ENCODE measurements around the gene NCKAP5L.
A peak's percentile ranks its signal among the peaks of the same experiment; 100 is the strongest.

Gene NCKAP5L

DNA sequence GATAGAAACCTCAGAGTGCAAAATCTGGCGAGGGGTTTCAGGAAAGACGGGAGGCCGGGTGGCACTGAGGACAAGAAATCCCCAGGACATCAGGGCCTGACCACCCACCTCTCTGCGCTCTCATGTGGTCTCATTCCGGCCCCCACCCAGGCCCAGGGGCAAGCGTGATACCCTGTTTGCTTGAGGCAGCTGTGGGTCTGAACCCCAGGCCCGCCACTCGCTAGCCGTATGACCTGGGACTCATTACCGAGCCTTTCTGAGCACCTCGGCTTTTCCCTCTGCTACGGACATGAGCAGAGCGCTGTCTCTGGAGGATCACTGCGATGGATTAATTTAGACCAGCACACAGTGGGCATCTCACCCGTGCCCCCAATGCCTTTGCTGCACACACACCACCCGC lies 40.2 kb upstream of the NCKAP5L start:
- Histone ChIP-seq H3K27ac (ENCODE audit: poor library complexity, severe bottlenecking) (no peak overlapping the region), H3K36me3 (ENCODE audit: low read depth) (no peaks in the 10 kb centered on the region), H3K27me3 (ENCODE audit: insufficient read depth, poor library complexity, severe bottlenecking) (no peaks in the 10 kb centered on the region), H3K4me1 (ENCODE audit: insufficient read depth, poor library complexity, severe bottlenecking) (peaks cover 4% of the 10 kb centered on the region), H3K9me3 (ENCODE audit: severe bottlenecking) (no peaks in the 10 kb centered on the region), H3K4me3 (ENCODE audit: severe bottlenecking) (no peak overlapping the region)
- DNase-seq (ENCODE audit: low spot score) (no peak), ATAC-seq (ENCODE audit: low read depth) (no peak)
- TF ChIP-seq, protein P1, sequence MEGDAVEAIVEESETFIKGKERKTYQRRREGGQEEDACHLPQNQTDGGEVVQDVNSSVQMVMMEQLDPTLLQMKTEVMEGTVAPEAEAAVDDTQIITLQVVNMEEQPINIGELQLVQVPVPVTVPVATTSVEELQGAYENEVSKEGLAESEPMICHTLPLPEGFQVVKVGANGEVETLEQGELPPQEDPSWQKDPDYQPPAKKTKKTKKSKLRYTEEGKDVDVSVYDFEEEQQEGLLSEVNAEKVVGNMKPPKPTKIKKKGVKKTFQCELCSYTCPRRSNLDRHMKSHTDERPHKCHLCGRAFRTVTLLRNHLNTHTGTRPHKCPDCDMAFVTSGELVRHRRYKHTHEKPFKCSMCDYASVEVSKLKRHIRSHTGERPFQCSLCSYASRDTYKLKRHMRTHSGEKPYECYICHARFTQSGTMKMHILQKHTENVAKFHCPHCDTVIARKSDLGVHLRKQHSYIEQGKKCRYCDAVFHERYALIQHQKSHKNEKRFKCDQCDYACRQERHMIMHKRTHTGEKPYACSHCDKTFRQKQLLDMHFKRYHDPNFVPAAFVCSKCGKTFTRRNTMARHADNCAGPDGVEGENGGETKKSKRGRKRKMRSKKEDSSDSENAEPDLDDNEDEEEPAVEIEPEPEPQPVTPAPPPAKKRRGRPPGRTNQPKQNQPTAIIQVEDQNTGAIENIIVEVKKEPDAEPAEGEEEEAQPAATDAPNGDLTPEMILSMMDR (IDR thresholded peaks at IDR 0.05; ENCODE audit: poor library complexity, severe bottlenecking): no peak

DNA sequence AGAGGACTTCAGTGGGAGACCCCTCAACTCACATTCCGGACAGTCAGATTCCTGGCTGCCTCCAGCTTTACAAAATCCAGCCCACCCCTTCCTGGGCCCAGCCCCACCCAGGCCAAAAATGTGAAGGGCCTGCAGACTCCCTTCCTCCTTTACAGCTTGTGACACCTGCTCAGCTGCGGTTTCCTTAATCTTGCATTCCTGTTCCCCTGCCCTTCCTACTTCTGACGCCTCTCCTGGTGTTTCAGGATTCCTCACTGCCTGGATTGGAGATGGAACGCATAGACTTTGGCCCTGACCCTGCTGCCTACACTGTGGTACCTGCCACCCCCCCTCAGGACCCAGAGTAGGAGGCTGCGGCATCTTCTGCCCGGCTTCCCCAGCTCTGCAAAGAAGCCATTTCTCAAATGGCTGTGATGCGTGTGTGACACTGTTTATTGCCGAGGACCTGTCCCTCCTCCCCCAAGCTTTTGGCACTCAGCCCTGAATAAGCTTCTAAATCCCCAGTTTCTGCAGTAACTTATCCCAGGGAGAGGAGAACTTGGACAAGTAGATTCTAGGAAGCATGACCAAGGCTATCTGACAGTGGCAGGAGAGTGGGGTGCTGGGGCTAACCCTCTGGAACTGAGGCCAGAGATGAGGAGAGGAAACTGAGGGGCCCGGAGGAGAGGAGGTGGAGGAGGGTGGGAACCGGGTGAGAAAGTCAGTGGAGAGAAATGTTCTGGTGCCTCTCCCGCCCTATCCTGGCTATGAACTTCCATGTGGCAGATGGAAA lies 39.5 kb upstream of the NCKAP5L start:
- no peaks in the 10 kb centered on the region for H3K9me3 ChIP-seq (ENCODE audit: severe bottlenecking)
- ATAC-seq (ENCODE audit: low read depth) (peak; percentile 54), DNase-seq (ENCODE audit: low spot score) (no peak)
- no peaks in the 10 kb centered on the region for H3K36me3 ChIP-seq (ENCODE audit: low read depth)
- TF ChIP-seq, protein P1 (IDR thresholded peaks at IDR 0.05; ENCODE audit: poor library complexity, severe bottlenecking): no peak
- H3K27me3 ChIP-seq (ENCODE audit: insufficient read depth, poor library complexity, severe bottlenecking): no peaks in the 10 kb centered on the region
- no peak overlapping the region for H3K4me3 ChIP-seq (ENCODE audit: severe bottlenecking)
- no peak overlapping the region for H3K27ac ChIP-seq (ENCODE audit: poor library complexity, severe bottlenecking)
- peaks cover 4% of the 10 kb centered on the region for H3K4me1 ChIP-seq (ENCODE audit: insufficient read depth, poor library complexity, severe bottlenecking)

DNA sequence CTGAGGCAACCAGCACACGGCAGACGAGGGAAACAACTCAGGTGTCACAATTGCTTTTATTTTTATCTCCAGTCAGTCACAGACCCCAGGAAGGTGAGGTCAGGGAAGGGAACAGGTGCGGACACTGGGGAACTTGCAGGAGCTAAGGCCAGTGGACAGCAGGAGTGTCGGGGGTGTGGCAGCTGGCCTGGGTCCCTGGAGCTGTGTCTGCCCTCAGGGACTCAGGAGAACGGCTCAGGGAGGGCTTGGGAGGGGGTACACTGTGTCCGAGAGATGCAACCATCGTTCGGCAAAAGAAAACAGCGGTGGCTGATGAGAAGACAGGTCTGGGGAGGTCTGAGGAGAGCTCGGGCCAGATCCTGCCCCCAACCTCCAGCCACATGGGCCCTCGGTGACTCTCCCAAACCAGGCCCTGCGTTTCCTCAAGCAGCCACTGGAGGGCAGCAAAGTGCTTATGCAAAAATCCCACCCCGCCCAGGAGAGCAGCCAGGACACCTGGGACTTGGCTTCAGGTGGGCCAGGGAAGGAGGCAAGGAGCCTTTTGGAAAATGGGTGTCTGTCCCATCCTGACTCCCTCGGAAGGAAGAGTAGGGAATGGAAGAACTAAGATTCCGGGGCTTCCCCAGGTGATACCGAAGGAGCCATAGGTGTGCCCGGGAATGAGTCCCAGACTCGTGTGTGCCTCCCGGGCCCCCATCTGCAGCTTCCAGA lies 38.8 kb upstream of the NCKAP5L start:
- no peaks in the 10 kb centered on the region for H3K9me3 ChIP-seq (ENCODE audit: severe bottlenecking)
- H3K27me3 ChIP-seq (ENCODE audit: insufficient read depth, poor library complexity, severe bottlenecking): no peaks in the 10 kb centered on the region
- no peaks in the 10 kb centered on the region for H3K36me3 ChIP-seq (ENCODE audit: low read depth)
- H3K4me3 ChIP-seq (ENCODE audit: severe bottlenecking): no peak overlapping the region
- H3K4me1 ChIP-seq (ENCODE audit: insufficient read depth, poor library complexity, severe bottlenecking): peaks cover 4% of the 10 kb centered on the region
- DNase-seq (ENCODE audit: low spot score): no peak
- ATAC-seq (ENCODE audit: low read depth): peak; percentile 79
- no peak overlapping the region for H3K27ac ChIP-seq (ENCODE audit: poor library complexity, severe bottlenecking)
- TF ChIP-seq, protein P1 (IDR thresholded peaks at IDR 0.05; ENCODE audit: poor library complexity, severe bottlenecking): peak; percentile 95

DNA sequence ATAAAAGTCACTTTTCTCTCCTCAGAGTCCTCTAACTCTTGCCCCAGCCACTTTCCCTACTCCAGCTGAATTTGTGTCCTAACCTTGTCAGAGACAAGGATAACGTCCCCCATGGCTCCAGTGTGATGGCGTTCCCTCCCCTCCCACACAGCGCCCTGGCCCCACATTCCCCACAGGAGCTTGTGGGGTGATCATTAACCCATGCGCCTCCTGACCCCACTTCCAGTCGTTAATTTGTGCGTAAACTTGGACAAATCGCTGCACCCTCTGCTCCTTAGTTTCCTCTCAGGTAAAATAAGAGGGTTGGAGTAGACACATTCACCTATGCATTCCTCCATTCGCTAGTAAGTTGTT lies 37.5 kb upstream of the NCKAP5L start:
- Histone ChIP-seq H3K27me3 (ENCODE audit: insufficient read depth, poor library complexity, severe bottlenecking) (no peaks in the 10 kb centered on the region), H3K4me3 (ENCODE audit: severe bottlenecking) (no peak overlapping the region), H3K9me3 (ENCODE audit: severe bottlenecking) (no peaks in the 10 kb centered on the region), H3K36me3 (ENCODE audit: low read depth) (no peaks in the 10 kb centered on the region), H3K27ac (ENCODE audit: poor library complexity, severe bottlenecking) (no peak overlapping the region), H3K4me1 (ENCODE audit: insufficient read depth, poor library complexity, severe bottlenecking) (peaks cover 4% of the 10 kb centered on the region)
- no peak for ATAC-seq (ENCODE audit: low read depth)
- TF ChIP-seq, protein P1 (IDR thresholded peaks at IDR 0.05; ENCODE audit: poor library complexity, severe bottlenecking): no peak
- no peak for DNase-seq (ENCODE audit: low spot score)
